Measurements from ENCODE around the gene MVP.
A peak's percentile ranks its signal among the peaks of the same experiment; 100 is the strongest.
"Not testable (repeated sequence)": the region's sequence is repeated elsewhere in the genome, so short reads cannot be mapped to it uniquely, and the experiment has no call there.

MVP gene

DNA sequence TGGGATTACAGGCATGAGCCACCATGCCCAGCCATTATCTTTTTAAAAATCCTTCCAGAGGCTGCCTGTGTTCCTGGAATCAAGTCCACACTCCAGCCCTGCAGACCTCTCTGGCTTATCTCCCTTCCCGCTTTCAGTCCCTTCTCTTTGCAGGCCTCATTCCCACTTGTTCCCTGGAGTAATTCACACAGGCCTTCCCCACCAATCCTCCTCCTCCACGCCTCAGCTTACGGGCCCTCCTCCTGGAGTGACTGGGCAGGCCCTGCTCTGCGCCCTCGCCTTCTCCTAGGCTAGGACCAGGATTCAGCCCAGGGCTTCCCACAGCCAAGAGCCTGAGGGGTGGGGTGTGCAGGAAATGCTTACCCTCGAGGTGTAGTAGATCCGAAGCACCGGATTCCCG is 40.0 kb downstream of the MVP start:
- no peak for DNase-seq
- in situ Hi-C loops (cut with MboI; ENCODE audit: low pct_unique_long_range_greater_than_20kb, low sequenced_read_pairs), result no loop called here

DNA sequence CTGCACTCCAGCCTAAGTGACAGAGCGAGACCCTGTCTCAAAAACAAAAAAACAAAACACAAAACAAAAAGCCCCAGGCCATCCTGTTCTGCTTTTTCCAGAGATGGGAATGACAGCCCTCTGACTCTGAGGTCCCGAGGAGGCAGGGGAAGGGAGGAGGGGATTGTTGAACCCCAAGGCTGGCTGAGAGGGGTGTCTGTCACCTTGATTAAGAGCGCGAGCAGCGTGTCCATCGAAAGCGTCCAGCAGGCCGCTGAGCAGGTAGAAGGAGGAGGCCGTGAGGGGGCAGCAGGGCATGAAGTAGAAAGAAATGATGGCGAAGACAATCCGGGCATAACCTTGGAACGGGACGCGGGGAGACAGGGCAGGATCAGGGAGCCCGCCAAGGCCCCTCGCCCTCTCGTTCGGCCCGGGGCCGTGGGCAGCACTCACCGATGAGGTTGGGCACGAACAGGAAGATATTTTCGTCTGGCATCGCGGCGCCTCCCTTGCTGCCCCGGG is 42.2 kb downstream of the MVP start:
- in situ Hi-C loops (cut with MboI; ENCODE audit: low pct_unique_long_range_greater_than_20kb, low sequenced_read_pairs), result no loop called here
- peak; percentile 24 for DNase-seq

DNA sequence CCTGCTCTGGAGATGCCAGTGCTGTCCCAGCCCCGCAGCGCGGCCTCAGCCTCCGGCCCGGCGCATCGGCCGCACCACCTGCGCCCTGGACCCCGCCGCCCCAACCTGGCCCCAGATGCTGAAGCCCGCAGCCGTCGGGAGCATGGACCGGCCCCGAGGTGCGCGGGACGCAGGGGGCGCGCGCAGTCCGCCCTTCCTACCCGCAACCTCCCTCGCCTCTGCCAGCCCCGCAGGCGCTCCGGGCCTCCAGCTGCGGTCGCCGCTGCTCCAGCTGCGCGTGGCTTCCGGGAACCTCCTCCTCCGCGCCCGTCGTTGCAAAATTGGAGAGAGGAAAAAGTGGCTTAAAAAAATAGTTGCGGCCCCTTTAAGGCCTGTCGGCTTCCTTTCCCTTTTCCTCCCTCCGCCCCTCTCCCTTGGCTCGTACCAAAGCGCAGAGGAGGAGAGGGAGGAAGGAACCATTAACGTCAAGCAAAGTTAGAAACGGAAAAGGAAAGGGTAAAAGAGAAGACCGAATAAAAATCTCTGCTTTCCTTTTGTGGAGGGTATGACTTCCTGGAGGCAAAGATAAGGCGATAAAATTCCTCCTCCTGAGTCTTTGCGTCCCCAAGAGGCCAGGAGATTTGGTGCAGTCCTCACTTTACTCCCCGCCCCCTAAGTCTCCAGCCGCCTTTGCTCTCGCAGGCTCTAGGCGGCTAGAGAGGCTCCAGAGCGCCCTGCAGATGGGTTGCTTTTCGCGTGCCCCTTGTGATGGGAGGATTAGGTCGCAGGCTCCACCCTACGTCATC is 42.8 kb downstream of the MVP start, which contains the start of gene CDIPT:
TSS of gene CDIPT (minus strand) at position 343 of the 785 bp plus-strand sequence. CDS start 369 bp downstream, outside the sequence.
- peak; percentile 98 for DNase-seq
- in situ Hi-C loops (cut with MboI; ENCODE audit: low pct_unique_long_range_greater_than_20kb, low sequenced_read_pairs), result no loop called here

DNA sequence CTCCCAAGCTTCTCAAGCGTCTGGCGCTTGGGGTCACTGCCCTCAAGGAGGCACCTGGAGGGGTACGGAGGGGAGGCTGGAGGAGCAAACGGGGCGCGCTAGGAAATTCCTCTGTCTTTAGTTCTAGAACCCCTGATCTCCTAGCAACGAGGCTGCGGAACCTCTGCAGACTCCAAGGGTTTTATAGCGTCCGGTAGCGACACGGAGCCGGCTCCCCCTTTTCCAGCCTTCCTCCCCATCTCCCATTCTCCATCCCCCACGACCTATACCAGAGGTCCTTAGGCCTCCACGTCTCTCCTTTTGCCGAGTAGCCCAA is 43.4 kb downstream of the MVP start:
- in situ Hi-C loops (cut with MboI; ENCODE audit: low pct_unique_long_range_greater_than_20kb, low sequenced_read_pairs), result no loop called here
- no peak for DNase-seq

GRCh38 chr16:29864205-29864604 is 43.9 kb downstream of the MVP start:
- in situ Hi-C loops (cut with MboI; ENCODE audit: low pct_unique_long_range_greater_than_20kb, low sequenced_read_pairs), result no loop called here
- DNase-seq, result no peak

- DNase-seq, result no peak
- in situ Hi-C loops (cut with MboI; ENCODE audit: low pct_unique_long_range_greater_than_20kb, low sequenced_read_pairs), result no loop called here
These were observed 48.2 kb downstream of the MVP start for GRCh38 chr16:29868396-29869009.

DNA sequence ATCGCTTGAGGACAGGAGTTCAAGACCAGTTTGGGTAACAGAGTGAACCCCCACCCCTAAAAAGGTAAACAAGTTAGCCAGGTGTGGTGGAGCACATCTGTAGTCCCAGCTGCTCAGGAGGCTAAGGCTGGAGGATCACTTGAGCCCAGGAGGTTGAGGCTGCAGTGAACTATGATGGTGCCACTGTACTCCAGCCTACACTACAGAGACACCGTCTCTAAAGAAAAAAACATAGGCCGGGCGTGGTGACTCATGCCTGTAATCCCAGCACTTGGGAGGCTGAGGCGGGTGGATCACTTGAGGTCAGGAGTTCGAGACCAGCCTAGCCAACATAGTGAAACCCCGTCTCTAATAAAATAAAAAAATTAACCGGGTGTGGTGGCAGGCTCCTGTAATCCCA is 48.8 kb downstream of the MVP start:
- in situ Hi-C loops (cut with MboI; ENCODE audit: low pct_unique_long_range_greater_than_20kb, low sequenced_read_pairs); DNase-seq: not testable (repeated sequence)

GRCh38 chr16:29871822-29872546 is 51.7 kb downstream of the MVP start:
- no peak for DNase-seq
- in situ Hi-C loops (cut with MboI; ENCODE audit: low pct_unique_long_range_greater_than_20kb, low sequenced_read_pairs), result no loop called here

DNA sequence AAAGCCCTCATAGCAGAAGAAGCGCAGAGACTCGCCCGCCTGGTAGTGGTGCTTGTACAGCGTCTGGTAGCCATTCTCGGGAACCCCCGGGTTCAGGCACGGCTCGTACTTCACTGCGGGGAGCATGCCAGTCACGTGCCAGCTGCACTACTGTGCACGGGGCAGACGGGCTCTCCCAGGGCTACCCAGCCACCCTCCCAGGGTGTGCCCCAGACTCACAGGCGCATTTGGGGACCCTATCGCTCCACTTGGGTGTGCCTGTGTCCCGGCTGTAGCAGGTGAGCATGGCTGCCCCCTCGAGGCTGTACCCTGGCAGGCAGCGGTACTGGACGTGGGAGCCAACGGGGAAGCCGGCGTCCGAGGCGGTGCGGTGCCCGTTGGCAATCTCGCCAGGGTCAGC is 53.1 kb downstream of the MVP start:
- no peak for DNase-seq
- in situ Hi-C loops (cut with MboI; ENCODE audit: low pct_unique_long_range_greater_than_20kb, low sequenced_read_pairs), result no loop called here

- in situ Hi-C loops (cut with MboI; ENCODE audit: low pct_unique_long_range_greater_than_20kb, low sequenced_read_pairs), result no loop called here
- DNase-seq, result no peak
These were observed 54.9 kb downstream of the MVP start for GRCh38 chr16:29875206-29875605.

GRCh38 chr16:29876217-29876593 is 55.9 kb downstream of the MVP start:
- DNase-seq, result no peak
- in situ Hi-C loops (cut with MboI; ENCODE audit: low pct_unique_long_range_greater_than_20kb, low sequenced_read_pairs), result no loop called here

DNA sequence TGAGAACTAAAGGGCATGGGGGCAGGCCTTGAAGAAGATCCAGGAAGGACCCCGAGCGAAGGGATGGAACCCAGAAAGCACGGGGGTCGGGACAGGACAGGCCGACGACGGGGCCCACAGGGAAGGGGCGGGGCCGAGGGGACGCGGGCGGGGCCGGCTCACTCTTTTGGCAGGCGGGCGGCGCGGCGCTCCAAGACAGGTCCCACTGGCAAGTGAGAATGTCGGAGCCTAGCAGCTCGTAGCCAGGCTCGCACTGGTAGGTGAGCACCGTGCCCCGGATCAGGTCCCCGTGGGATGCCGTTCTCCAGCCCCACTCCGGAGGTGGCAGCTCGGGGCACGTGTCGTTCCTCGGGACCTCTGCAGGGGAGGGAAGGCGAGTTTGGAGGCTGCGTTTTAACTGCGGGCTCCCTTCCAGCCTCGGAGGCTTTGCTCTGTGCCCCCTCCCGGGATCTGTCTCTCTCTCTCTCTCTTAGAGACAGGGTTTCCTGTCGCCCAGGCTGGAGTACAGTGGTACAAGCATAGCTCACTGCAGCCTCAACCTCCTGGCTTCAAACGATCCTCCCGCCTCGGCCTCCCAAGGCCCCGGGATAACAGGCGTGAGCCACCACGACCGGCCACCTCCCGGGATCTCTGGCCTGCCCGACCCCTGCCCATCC is 56.5 kb downstream of the MVP start:
- in situ Hi-C loops (cut with MboI; ENCODE audit: low pct_unique_long_range_greater_than_20kb, low sequenced_read_pairs), result no loop called here
- DNase-seq, result no peak

DNA sequence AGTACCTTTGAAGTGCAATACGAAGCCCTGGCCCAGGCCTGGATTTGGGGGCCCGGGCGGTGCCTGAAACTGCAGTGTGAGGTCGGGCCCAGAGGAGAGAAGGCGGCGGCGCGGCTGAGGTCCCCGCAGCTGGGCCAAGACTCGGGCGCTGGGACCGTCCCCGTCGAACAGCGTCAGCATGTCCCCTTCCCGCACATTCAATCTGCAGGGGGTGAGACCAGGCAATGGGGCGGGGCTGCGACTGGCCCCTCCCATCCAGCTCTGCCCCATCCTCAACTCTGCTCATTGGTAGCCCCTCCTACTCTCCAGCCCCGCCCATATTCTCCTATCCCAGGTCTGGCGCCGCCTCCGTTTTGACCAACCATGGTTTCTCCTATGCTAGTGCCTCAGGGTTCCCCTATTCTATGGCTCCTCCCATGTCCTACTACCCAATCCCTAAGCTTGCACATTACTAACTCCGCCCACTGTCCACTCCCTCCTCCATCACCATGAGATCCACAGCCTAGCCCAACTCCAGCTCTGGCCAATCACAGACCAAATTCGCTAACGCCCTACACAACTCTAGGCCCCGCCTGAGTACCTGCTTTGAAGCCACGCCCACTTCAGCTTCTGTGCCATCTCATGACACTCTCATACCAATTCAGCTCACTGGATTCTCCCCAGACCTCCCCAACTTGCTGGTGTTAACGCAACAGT is 57.2 kb downstream of the MVP start:
- peak; percentile 46 for DNase-seq

GRCh38 chr16:29878172-29878571 is 57.9 kb downstream of the MVP start:
- in situ Hi-C loops (cut with MboI; ENCODE audit: low pct_unique_long_range_greater_than_20kb, low sequenced_read_pairs), result no loop called here
- no peak for DNase-seq

More for the DNA sequence above, 57.2 kb downstream of the MVP start:
- in situ Hi-C loops (cut with MboI; ENCODE audit: low pct_unique_long_range_greater_than_20kb, low sequenced_read_pairs), result no loop called here

GRCh38 chr16:29881050-29881449 is 60.8 kb downstream of the MVP start:
- in situ Hi-C loops (cut with MboI; ENCODE audit: low pct_unique_long_range_greater_than_20kb, low sequenced_read_pairs), result no loop called here
- DNase-seq, result no peak

DNA sequence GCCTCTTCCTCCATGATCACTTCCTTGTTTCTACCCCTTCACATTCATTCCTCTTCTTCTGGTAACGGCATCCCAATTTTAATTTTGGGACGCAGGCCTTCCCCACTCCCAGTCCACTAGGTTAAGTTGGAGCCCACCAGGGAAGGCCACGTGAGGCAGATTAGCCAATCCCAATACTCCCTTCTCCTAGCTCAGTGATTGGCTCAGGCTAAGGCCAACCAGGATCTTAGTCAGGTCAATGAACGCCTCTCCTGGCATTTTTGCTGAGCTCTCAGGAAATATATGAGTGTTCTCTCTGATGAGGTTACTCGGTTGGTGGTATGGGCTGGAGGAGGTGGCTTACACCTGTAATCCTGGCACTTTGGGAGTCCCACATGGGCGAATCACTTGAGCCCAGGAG is 63.7 kb downstream of the MVP start:
- no peak for DNase-seq
- in situ Hi-C loops (cut with MboI; ENCODE audit: low pct_unique_long_range_greater_than_20kb, low sequenced_read_pairs), result no loop called here

DNA sequence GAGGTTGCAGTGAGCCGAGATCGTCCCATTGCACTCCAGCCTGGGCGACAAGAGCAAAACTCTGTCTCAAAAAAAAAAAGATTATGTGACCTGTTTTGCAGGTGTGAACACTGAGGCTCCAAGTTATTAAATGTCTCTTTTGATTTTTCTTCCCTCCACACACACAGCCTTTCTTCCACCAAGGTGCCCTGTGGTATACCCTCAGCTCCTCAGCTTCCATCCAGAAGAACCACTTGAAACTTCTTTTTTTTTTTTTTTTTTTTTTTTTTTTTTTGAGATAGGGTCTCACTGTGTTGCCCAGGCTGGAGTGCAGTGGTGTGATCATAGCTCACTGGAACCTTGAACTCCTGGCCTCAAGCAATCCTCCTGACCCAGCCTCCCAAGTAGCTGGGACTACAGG is 69.1 kb downstream of the MVP start:
- in situ Hi-C loops (cut with MboI; ENCODE audit: low pct_unique_long_range_greater_than_20kb, low sequenced_read_pairs); DNase-seq: not testable (repeated sequence)

DNA sequence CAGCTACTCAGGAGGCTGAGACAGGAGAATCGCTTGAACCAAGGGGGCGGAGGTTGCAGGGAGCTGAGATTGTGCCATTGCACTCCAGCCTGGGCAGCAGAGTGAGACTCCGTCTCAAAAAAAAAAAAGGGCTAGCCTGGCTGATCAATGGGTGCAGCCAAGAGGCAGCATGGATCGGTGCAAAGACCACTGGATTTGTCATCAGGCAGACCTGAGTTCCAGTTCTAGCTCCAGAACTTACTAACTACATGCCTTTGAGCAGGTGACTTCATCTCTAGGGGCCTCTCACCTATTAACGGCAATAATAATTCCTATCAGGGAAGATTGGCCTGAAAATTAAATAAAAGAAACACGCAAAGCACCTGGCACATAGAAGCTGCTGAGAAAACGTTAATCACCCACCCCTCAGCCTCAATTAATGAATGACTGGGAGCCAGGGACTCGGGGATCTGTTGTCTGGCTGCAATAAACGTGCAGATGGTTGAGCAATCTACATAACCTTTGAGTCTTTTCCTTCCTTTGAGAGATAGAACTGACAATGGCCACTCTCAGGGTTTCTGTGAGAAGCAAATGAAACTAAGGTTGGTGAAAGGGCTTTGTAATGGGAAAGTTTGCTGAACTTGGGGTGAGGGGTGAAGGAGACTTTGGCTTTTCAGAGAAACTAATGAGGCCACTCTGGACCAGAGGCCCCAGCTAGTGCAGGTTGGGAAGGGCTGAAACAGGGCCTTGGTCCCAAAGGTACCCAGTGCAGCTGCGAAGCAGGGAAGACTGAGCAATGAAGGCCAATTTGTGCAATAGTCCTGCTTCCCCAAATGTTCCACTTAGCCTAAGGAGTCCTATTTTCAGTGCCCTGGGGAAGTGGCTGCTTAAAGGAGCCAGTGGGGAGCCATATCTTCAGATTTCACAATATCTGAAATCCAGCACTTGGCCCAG is 71.5 kb downstream of the MVP start:
- DNase-seq, result no peak
- in situ Hi-C loops (cut with MboI; ENCODE audit: low pct_unique_long_range_greater_than_20kb, low sequenced_read_pairs), result loop anchor here (10.0 kb wide), 1 partner anchor 57 kb away; no protein-coding TSS in a partner anchor

Data from KBM-7 (cell line).